ENCODE data around the gene TAPT1. TPM values are rescaled to one million over a fixed set of nuclear protein-coding genes. Genes with fewer than 3 reads are reported as not detected.

TAPT1 gene
- polyA plus RNA-seq, 2 of the 4 experiments (the other 2 are of a cell fraction): 11.5 to 17.1 TPM

GRCh38 chr4:16268290-16268689, 42.0 kb upstream of the TAPT1 start:
- Histone ChIP-seq H3K9me3 (no peaks in the 10 kb centered on the region), H3K4me1 (no peaks in the 10 kb centered on the region), H3K4me3 (no peak overlapping the region), H3K27ac (no peak overlapping the region), H3K4me2 (no peak overlapping the region)
- ChIA-PET POLR2A (no interaction called here), CTCF (no interaction called here)
- FAIRE-seq: no peak
- 77% methylated on average over 3 of the region's 3 CpGs for WGBS (ENCODE audit: missing lambda C conversion rate)
- ATAC-seq: no peak
- TF ChIP-seq MAFK (IDR thresholded peaks at IDR 0.05; ENCODE audit: partially characterized antibody) (no peak), CHD2 (IDR thresholded peaks at IDR 0.05; ENCODE audit: low read length, partially characterized antibody) (no peak), FOSL2 (IDR thresholded peaks at IDR 0.05) (no peak), FOSL2 (CRISPR knock-in tag; IDR thresholded peaks at IDR 0.05) (no peak), ZNF302 (CRISPR knock-in tag; IDR thresholded peaks at IDR 0.05) (no peak), FOXS1 (CRISPR knock-in tag; IDR thresholded peaks at IDR 0.05) (no peak), REST (IDR thresholded peaks at IDR 0.05) (no peak), PBX3 (IDR thresholded peaks at IDR 0.05) (no peak), HEYL (CRISPR knock-in tag; IDR thresholded peaks at IDR 0.05) (no peak), HMGXB4 (CRISPR knock-in tag; IDR thresholded peaks at IDR 0.05; ENCODE audit: borderline replicate concordance) (no peak), CBX8 (IDR thresholded peaks at IDR 0.05) (no peak), CTCF (IDR thresholded peaks at IDR 0.05) (no peak), EHF (CRISPR knock-in tag; IDR thresholded peaks at IDR 0.05) (no peak), SMC3 (IDR thresholded peaks at IDR 0.05) (no peak), TP53 (CRISPR knock-in tag; IDR thresholded peaks at IDR 0.05) (no peak), HOXB5 (CRISPR knock-in tag; IDR thresholded peaks at IDR 0.05) (no peak)
- no peak for DNase-seq (ENCODE audit: low read depth in 1 of 2, low spot score in 1 of 2)

- DNase-seq (ENCODE audit: low read depth in 1 of 2, low spot score in 1 of 2) (no peak), FAIRE-seq (no peak), ATAC-seq (no peak)
- Histone ChIP-seq H3K4me1 (no peaks in the 10 kb centered on the region), H3K9me3 (no peaks in the 10 kb centered on the region), H3K4me3 (no peak overlapping the region), H3K27ac (no peak overlapping the region), H3K4me2 (no peak overlapping the region)
- TF ChIP-seq ZFP36 (IDR thresholded peaks at IDR 0.05; ENCODE audit: borderline replicate concordance, partially characterized antibody): no peak
- TF ChIP-seq MAFK (IDR thresholded peaks at IDR 0.05; ENCODE audit: partially characterized antibody): peak; percentile 19
- POLR2A ChIA-PET: no interaction called here
- WGBS (ENCODE audit: missing lambda C conversion rate): 46% methylated on average over 1 of the region's 1 CpG
- CTCF ChIA-PET: interaction anchor here (1.1 to 3.2 kb wide), 2 partner anchors 240 to 385 kb away, joined by 3 to 24 read pairs; no protein-coding TSS in a partner anchor
These were observed 41.4 kb upstream of the TAPT1 start for GRCh38 chr4:16267639-16268038.

All from A549 (cell line).